Activated CD4-positive, alpha-beta T cell treated with anti-CD3 and anti-CD28 coated beads, Interleukin-2, Interleukin-4, amounts not matched to agents 100 ng/mL and 50 ng/mL, durations not matched to agents 16 hours and 8 hours (primary cell): ENCODE results near the gene MEF2C.

Experiments used
- DNase-seq: peaks from one replicate; pipeline ENCODE4 v3.0.0-alpha.2; 2020; ENCODE audit warnings: low spot score

The MEF2C gene

DNA sequence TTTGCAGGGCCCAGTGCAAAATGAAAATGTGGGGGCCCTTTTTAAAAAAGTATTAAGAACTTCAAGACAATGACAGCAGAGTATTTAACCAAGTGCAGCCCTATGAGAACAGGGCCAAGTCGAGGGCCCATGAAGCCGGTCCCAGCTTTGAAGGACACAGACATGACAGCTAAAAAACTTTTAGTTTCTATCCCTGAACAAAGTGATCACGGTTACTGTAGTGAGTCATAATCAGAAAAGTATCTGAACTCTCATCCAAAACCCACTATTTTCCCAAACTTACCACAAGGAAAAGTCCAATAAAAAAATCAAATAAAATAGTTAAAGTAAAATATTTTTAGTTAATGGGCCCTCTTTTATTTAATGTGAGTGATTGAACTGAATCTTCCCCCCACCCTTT is 126.0 kb downstream of the MEF2C start:
- DNase-seq, result no peak

DNA sequence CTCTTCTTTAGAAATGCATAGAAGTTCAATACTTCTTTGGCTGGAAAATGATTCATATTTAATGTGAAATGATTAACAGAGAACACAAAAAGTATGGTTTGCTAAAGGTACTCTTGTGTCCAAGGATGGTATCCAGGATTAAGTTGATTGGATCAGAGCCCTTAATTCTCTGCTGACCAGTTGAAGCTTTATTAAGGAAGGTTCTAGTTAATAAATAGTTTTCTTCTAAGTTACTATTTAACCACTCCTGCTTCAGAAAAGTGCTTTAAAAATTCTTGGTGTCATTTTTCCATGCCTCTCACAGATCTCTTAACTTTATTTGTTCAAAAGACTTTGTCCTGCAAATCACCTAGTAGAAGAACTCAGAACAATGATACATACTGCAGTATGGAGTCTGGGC is 134.3 kb downstream of the MEF2C start:
- no peak for DNase-seq

DNA sequence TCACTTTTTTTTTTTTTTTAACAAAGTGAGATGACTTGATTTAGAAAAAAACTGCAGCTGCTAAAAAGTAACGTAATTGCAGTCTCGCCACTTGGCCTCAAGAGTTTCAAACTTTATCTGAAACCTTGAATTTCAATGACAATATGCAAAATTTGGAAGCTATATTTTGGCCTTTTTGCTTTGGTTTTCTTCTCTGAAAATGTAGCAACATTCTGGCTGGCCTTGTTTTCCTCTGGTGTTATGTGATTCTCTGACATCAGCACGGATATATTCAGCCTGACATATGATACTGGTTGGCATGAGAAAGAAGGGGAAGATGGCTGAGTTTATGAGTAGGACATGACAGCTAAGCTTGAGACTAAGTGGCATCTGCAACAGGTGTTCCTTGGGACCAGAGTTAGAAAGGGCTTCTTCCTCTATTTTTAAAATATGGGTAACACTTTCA is 136.5 kb downstream of the MEF2C start:
- DNase-seq, result no peak

DNA sequence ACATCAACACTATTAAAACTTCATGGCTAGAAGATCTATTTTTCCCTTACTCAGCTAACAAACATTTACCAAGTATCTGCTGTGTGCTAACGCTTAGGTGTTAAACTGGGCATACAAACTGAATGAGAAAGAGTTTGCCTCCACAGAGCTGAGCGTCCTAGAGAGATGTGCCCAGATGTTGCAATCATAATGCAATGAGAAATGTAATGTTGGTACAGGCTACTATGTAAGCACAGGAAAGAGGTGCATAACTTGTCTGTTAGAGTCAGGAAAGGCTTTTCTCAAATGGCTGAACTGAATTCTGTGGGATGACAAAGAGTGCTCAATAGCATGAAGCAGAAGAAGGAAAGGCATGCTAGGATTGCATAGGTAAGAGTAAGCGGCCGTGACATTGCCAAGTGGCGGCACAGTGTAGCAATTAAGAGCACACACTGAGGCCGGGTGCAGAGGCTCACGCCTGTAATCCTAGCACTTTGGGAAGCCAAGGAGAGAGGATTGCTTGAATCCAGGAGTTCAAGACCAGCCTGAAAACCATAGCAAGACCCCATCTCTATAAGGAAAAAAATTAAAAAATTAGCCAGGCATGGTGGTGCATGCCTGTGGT is 137.8 kb downstream of the MEF2C start:
- no peak for DNase-seq

DNA sequence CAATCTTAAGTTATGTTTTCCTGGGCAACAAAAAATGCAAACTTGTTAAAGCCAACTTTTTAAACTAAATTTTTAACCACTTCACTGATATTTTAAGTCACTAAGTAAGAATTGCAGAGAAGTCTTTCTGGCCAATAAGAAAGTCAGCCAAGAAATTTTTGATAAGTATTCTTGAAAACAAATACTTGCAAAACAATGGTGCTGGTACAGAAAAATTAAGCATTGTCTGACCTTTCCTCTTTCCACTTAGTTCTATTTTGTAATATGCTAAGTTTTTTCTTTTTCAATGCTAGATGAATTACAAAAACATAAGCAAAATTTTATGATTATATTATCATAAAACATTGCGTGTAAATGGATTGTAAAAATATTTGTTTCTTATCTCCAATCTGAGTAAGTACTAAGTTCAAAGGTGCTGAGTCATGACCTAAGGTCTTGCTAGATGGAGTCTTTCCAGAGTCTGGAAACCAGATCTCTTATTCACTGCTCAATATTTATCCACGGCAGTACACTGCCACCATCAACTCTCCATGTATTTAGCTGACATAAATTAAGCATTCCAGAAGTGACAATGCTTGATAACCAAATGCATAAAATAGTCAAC is 139.7 kb downstream of the MEF2C start:
- no peak for DNase-seq

DNA sequence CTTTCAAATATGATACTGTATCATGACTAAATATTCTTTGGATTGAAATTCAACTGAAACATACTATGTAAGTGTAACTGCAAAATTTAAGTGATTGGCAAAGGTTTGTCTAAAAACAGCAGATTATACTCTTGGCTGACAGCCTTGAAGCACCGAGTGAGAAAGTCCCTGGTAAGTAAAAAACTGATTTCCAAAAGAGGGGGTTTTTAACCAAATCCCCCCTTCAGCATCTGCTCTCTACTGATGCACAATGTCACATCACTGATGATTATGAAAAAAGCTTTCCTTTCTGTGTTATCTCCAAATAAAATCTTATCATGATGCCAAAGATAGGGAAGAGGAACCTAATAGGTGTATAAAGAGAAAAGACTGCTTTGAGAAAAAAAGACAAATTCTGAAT is 141.0 kb downstream of the MEF2C start:
- DNase-seq, result no peak

DNA sequence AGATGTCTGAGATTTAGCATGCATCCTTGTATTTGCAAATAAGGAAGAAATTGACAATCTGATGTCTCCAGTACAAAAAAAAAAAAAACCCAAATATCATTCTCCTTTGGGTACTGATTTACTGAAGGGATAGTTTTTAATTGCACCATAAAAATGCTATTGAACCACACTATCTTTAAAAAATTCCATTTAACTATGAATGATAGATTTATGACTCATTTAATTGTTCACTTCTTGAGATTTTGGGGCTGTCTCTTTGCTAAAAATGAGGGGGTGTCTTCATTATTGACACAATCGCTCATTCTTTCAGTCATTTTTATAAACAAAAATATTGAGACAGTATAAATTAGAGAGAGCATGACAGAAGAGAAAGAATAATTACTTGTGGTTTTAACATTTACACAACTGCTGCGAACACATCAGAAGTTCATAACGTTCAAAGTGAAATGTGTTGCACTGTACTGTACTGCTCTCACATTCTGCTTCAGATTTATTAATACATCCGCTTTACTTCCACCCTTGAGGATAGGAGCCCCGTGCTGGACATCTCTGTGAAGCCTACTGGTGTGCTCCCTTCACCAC is 142.3 kb downstream of the MEF2C start:
- DNase-seq, result no peak

DNA sequence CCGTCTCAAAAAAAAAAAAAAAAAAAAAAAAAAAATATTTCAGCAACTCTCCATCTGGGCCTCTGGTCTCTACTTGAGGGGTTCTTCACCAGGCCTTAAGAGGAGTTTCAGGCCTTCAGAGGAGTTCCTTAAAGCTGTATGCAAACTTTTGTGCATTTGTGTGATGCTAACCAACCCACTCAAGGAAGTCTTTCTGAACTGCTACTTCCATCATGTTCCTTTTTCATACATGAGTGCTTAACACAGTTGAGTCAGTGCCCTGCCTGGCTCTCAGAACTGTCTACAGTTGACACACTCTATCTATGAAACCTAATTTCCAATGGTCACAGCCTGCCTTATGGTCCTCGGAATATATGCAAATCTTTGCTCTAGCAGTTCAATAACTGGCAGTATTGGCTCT is 146.5 kb downstream of the MEF2C start:
- DNase-seq, result no peak

DNA sequence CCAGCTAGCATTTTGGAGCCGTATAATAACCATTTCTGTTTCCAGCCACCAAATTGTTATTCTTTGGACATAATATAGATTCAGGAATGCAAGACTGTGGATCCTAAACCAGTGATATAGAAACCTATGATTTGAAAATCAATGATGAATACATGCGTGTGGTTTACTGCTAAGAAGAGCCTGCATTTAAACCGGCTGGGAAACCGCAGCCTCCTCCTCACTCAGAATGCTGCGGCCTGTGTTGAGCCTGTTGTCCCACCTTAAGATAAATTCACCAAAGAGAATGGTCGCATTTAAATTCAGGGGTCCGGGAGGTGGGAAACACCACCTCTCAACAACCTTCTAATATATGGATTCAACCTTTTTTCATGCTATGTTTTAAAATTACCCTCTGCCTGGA is 148.0 kb downstream of the MEF2C start:
- no peak for DNase-seq

DNA sequence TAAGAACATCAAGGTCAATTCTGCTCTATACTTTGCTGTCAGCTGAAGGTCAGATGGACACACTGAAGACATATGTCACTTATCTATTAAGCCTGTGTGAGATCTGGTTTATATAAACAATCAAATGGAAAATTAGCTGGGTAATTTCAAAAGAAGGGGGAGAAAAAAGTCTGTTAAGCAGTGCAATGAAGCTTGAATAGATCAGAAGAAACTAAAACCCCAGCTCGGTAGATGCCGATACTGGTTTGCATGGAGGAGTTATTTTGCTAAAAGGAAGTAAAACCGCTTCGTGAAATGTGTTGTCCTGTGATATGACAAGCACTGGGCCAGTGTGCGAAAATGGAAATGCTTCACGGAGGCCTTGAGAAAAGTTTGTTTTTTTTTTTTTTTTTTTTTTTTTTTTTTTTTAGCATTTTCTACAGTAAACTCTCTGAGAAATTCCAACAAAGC is 148.8 kb downstream of the MEF2C start:
- no peak for DNase-seq

DNA sequence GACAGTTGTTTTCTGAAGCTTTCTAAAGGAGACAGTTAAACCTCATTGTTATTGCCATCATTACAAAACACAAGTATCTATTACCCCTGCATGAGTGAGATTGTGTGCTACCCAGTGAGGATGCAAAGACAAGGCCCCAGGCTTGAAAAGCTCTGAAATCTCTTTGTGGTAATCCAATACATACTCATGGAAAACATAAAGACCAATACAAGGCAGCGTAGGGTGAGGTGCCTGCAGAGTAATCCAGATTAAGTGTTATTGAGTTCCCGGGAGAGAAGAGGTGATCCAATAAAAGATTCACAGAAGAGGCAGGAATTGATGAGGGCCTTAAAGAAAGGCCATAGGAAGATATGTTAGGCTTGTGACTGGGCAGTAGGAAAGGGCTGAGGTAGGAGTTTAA is 150.1 kb downstream of the MEF2C start:
- no peak for DNase-seq

DNA sequence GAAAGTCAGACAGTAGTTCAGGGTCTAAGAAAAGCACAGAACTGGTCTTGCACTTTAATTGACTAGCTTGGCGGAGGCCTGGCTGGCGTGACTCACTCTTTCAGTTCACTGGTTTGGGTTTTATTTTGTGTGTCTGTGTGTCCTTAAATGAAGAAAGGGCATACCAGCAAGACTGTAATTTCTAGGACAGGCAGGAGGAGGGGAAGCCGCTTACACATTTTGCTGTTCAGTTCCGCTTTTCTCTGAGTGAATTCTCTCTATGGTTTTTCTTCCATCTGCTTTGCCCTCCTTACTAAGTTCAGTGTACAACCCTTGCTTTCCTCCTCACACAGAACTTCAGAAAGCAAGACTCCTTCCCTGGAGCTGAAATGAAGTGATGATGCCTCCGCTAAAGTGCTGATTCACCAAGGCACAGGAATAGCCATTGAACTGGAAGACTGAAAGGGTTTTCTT is 150.8 kb downstream of the MEF2C start:
- peak; percentile 2 for DNase-seq

DNA sequence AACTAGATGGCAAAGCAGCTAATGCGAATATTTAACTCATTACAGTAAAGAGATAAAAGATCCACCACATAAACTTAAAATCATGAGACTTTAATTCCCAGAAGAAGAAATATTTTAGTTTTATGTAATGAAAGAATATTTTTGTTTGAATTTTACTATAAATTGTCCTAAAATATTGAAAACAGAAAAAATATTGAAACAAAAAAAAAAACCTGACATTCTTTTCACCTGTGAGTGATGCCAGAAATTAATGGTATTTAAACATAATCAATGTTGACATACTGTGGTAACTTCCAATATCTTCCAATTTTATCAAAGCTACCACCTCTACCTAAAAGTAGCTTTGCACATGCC is 153.2 kb downstream of the MEF2C start:
- DNase-seq, result no peak

DNA sequence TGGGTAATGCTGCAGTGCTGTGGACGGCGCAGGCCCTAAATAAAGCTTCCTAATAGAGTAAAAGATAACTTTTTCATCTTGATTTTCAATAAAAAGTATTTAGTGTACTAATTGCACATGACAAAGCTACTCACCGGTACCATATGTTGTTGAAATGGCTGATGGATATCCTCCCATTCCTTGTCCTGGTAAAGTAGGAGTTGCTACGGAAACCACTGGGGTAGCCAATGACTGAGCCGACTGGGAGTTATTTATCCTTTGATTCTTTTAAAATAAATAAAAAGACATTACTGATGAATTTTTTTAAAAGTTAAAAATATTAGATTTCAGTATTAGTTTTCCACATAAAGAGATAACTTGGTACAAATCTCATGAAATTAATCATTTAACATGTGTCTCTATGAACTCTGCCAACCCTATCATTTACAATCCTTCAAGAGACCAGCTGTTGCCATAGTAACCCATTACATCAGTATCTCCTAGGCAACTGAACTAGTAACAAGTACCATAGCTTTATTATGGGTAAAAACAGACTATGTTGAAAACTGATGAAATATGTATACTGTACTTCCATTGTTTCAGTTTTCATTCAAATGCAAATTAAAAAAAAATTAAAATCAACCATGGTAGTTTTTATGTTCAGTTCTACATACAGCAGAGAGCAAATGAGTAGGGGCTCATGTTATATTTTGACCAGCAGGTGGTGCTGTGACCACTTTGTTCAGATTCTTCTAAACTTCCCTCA is 153.7 kb downstream of the MEF2C start:
- DNase-seq, result peak; percentile 62

DNA sequence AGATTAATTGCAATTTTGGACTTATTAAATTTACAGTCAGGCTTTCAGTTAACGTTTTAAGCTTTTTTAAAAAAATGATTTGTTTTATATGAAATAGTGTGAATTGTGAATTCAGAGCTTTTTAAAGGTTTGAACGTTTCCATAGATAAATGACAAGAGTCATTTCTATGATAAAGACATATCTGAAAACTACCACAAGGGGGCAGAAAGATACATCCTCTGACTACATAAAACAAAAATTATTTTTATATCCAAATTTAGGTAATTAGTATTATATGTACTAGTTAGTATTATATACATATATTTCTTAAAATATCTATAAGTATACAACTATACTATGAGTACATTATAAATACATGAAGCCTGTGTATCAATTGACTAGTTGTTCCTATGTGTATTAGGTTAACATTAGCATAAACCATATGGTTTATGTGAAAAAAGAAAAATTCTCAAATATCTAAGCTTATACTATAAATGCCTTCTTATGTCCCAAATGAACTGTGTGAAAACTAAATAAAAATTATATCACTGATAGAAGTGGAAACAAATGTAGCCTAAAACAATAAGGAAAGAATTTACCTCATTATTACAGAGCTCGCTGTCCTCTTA is 155.2 kb downstream of the MEF2C start:
- DNase-seq, result peak; percentile 11

DNA sequence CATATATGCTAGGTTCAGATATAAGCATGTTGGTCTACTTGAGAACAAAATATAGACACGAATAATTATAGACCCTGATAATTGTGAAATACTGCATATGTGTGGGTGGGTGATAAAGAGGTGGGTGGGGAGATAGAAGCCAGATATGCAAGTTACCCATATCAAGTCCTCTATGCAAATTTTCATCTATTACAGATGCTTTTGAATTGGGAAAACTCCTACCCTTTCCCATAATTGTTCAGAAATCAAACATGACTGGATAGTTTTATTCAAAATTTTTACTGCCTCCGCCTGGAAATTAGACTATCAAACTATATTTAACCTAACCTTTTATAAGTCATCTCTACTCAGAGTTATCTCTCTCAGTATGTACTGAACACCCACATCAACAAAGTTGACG is 157.5 kb downstream of the MEF2C start:
- no peak for DNase-seq

DNA sequence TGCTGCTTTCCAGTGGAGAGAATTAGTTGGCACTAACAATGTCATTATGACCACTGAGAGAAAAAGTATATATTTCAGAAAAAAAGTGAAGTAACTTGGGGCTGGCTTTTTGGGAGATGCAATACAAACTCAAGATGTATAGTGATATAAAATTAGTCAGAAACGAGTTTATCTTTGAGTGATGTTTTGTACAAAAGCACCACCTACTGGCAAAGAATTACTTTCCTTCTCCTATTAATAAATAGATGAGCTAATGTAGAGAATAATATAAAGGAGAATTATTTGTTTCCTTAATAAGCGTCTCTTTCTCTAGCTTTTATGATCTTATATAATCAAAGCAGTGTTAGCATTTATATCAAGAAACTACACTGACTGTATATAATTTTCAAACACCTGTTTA is 158.8 kb downstream of the MEF2C start:
- DNase-seq, result no peak

DNA sequence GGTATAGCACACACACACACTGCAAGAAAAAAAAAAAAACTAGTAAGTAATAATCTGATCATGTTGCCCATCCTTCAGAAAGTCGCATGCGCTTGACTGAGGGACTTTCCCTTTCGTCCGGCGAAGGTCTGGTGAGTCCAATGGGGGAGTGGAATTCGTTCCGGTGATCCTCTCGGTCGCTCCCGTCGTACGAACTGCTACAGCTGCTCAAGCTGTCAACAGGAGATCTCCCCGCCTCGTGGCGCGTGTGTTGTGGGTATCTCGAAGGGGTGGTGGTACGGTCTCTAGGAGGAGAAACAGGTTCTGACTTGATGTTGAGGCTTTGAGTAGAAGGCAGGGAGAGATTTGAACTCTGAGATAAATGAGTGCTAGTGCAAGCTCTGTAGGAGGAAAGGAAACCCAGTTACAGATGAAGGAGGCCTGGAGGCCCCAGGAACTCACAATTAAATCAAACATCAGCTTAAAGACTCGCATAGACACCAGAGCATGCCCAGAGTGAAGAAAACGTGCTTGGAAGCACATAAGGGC is 160.4 kb downstream of the MEF2C start:
- DNase-seq, result no peak

DNA sequence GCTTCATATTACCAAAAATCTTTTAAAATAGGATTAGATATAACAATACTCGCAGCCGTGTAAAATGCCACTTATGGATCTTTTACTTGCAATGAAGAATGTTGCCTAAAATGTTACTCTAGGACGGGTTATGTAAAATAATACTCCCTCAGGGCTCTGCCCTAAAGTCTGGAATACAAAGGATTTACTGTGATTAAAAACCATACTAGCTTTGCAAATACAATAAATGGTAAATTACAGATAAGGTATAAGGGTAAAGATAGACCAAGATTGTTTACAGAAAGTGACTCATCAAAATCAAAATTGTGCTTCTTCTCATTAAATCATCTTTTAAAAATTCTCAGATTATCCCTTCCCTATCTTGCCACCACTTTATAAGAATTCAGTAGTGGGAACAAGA is 163.6 kb downstream of the MEF2C start:
- no peak for DNase-seq

DNA sequence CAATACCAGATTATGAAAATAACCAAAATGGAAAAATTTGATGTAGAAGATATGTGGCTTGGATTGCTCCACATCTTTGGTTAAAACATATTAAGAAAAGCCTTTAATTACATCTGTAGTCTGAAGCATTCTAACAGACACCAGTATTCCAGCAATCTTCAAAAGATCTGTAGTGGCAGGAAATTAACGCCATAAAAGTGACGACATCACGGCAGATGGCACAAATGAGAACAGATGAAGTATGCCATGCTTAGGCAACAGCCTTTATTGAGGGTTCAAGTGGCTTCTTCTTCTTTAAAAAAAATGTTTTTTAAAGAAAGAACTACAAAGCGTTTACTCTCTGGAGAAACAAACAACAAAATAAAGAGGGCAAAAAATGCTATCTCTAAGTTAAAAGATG is 164.2 kb downstream of the MEF2C start:
- no peak for DNase-seq

DNA sequence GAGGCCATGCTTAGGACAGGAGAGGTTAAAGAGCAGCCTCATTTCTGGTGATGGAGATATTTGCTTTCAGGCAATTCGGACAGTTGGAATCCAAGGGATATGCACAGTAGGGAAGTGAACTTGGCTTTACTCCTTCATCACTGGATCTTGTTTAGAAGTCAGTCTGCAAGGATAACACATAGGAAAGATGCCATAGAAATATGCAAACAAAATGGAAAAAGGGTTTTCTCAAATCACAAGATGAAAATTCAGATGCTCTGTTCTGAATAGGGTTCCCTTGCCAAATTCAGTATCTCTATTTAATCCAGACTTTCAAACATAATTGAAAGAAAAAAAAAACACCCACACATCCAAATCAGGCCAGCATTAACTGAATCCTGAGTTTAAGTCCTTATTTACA is 166.9 kb downstream of the MEF2C start:
- DNase-seq, result no peak

DNA sequence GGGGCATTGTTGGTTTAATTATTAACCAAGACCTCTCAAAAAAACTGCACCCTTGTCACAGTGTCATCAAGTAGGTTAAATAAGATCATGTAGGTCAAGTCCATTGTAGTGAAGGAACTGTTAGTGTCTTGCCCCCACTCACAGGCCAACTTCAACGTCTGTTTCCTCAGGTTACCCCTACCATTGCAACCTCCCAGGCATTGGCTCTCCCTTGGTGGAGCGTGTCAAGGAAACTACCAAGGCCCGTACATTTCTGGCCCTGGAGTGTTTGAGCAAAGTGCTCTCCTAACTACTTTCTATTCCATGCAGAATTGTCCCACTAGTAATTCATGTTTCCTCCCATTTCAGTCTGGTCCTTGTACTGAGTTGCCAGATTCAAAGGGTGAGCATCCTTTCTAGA is 167.5 kb downstream of the MEF2C start:
- no peak for DNase-seq

DNA sequence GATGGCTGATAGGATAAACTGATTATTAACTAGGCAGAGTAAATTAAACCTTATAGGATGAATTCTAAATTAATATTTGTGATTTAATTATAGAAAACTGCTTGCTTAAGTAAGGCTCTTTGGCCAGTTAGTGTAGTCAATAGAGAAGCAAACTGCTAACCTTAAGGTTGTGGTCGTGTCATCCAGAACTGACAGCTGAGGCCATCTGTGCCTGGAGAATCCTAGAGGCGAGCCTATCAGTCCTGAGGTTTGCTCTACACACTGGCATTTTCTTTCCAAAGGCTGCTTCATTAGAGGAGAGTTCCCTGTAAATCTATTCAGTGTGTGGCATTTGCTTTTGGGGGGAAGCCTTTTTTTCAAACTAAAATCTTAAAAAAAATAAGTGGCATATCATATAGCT is 169.2 kb downstream of the MEF2C start:
- DNase-seq, result no peak
